Activated CD8-positive, alpha-beta memory T cell treated with anti-CD3 and anti-CD28 coated beads for 48 hours (primary cell): ENCODE measurements around the gene DAAM1.

Experiments
- DNase-seq, 3 experiments: peaks; one replicate each; pipeline ENCODE4 v3.0.0-alpha.2; 2020; ENCODE audit warnings: low read depth in 2 of 3, low spot score in 2 of 3

The DAAM1 gene

DNA sequence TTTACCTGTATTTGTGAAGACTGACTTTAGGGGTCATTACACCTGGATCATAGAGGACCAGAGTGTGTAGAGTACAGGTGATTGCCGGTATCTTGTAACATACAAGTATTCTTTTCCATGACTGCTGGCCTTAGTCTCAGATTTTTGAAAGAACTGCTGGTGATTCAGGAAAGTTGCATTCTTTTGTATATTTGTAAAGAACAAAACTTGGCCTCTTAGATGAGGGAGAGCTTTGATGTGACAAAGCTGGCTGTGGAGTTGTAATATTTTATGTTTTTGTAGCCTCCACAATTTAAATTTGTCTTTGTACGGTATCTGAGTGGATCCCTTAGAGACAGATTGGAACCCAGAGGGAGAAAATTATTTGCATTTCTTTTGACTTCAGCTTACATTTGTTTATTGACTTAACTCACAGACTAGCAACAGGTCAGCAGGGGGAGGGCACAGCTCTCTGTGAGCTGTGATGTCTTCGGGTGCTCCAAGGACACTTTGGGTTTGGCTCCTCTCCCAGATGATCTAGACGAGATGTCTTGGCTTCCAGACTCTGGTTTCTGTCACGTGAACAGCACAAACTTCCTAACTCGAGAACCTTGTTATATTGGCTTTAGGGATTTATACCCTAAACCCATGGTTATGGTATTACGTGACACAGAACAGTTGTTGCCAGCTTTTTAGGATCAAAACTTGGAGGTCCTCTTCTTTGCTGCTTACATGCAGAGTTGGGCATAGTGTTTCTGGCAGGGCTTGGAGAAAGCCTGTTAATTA lies 65.9 kb downstream of the DAAM1 start:
- DNase-seq, result no peak

DNA sequence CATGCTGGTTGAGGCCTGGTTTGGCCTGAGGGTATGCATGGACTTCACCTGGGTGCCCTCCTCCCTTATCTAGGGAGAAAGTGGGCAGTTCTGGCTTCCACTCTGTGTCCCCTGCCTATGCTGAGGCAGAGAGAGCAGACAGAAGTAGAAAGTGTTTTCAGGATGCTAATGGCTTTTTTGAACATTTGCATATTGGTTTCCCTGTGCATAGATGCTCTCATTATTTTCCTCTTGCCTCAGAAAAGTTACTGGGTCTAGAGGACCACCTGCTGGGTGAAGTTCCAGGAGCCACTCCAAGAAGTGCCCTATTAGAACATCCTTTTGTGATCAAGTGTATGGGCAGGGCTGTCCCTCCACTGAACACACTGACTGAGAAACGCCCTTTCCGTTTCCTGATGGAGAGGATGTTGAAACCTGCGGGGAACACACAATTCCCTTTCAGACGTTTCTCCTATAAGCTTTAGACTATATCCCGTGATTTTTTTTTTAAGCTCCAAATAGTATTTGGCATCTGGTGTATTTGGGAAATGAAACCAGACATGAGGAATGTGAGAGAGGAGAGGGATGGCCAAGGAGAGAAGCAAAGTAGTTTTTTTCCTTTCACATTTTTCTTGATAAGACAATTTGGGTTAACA lies 66.6 kb downstream of the DAAM1 start:
- DNase-seq, result no peak

DNA sequence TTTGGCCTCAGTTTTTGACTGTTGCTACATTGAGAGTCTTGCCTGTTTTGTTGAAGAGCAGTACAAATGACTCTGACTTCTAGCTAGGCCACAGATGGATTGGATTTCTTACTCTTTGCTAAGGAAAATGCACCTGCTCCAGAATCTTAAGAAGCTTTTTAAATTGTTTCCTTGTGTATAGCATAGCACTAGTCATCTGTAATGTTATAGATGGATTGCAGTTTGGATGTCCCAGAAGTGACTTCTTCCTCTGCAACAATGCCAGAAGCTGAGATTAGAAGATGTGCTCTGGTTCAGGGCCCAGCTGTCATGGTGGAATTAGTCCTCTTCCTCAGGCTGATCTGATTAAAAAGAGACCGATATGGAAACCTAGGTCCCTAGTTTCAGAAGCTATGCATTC lies 67.9 kb downstream of the DAAM1 start:
- no peak for DNase-seq

DNA sequence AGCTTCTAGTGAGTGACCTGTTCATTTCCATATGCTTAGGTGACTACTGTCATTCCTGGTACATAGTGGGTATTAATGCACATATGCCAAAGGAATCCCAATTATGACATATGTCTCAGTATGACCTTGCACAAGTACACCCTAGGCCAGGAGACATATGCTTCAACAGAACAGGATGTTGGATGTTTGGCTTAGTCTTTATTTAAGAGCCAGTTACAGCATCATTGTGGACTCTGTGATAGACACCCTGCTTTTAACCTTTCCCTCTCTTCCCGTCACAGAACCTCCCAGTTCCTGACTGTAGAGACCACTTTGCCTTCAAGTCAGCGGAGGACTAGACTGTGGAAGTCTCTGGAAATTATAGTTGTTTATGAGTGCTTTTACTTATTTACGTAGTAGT lies 72.9 kb downstream of the DAAM1 start:
- no peak for DNase-seq

DNA sequence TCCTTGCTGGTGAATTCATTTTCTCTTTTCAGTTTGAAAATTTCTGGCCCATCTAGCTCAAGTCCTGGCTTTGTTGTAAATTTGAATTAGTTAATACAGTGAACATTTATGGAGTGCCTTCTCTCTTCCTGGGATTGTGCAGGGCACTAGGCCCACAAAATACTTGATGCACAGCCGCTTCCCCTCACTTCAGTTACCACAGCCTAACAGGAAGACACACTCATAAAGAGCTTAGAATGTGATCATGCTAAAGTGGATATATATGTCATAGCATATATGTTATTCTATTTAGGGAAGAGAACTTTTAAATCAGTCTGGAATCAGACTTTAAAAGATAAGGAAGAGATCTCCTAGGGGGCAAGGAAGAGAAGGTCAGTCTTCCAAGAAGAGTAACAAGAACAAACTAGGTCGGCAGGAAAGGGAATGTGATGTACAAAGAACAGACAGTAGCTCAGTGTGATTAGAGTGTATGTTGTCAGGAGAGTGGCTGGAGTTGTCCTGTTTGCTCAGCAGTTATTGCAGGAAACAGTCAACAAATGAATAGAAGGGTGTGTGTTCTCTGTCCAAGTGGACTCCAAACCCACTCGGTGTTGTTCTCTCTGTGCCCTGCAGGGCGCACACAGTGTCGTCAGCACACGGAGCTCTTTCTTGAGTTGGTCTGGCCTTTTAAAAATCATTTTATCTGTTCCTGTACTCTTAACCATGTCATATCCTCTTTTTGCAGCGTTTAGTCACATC lies 74.4 kb downstream of the DAAM1 start:
- no peak for DNase-seq

DNA sequence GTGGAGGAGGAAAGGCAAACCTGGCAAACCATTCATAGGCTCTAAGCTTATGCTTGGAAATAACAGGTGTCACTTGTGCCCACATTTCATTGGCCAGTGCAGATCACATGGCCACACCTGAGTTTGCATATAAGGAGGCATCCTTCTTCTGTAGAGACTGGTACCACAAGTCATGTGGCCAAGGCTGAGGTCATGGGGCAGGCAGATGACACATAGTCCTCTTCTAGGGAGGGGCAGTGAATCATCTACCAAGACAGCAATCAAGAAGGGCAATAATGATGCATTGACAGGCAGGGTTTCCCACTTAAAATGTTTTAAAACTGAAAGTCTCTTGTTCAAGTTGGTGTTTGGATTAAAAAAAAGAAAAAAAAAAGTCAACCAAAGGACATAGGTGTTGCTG lies 77.3 kb downstream of the DAAM1 start:
- DNase-seq, result peak in 1 of 3 experiments; percentile 2

DNA sequence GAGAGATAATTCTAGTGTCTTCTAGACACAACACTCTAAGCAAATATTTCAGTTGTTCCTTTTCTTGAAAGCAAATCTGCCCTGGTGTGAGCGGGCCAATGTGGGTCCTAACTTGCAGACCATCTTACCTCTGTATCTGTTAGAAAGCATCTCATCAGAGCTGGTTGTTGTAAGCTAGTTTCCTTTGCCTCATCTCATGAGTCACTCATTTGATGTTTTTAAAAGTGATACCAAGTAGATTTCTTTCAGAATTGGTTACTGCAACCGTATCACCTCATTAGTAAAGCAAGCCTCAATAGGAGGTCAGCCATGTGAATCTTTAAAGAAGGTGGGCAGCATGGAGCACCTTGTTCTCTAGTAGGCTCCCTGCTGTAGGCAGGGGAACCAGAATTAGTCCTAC lies 78.6 kb downstream of the DAAM1 start:
- DNase-seq, result no peak

DNA sequence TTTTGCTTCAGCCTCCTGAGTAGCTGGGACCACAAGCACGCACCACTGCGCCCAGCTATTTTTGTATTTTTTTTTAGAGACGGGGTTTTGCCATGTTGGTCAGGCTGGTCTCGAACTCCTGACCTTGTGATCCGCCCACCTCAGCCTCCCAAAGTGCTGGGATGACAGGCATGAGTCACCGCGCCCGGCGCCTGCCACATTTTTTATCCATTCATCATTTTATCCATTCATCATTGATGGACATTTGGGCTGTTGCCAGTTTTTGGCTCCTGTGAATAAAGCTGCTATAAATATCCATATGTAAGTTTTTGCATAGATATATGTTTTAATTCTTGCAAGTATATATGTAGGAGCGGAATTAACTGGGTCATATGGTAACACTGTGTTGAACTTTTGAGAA lies 79.5 kb downstream of the DAAM1 start:
- DNase-seq, result no peak

DNA sequence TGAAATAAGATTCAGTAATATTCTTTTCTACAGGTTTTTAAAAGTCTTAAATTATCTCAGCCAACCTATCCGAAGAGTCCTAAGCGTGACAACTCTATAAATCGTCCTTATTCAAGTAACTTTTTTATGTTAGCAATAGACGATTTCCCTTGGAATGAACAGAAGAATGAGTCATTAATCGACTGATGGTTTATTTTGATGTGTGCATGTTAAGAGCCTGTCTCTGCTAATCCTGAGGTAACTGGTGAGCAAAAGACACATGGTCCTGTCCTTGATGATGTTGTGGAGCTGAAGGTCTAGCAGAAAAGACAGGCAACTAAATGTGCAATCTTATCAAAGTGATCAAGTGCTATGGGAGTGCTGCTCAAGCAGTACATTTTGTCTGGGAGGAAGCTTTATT lies 80.4 kb downstream of the DAAM1 start:
- no peak for DNase-seq

DNA sequence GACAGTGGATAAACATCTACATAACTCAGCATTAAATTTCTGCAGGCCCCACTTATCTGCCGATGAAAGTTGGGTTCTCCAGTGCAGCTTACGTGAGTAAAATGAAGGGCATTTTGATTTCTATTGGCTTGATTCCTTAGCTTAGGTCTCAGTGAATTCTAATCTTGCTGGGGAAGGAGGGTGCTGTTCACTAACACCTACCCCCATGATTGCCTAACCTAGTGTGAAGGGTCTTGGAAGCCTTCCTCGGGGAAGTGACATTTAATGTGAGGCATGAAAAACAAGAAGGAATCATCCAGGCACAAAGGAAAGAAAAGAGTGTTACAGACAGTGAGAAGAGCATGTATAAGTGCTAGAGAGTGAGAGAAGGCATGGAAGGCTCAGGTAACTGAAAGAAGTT lies 81.0 kb downstream of the DAAM1 start:
- DNase-seq, result no peak

DNA sequence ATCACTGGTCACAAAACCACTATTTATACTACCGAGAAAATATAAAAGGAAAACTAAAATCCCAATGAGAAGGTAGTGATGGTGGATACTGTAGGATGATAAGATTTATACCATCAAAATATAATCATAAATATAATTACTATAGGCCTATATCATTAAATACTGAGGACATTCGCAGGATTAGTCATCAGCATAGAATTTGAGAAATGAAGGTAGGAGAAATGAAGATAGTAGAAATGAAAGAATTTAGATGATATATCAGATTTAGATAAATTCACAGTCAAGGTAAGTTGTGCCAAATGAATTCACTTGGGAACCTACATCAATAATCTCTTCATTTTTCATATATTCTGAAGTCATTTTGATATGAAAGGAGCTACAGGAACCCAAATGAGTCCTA lies 82.8 kb downstream of the DAAM1 start:
- DNase-seq, result no peak

DNA sequence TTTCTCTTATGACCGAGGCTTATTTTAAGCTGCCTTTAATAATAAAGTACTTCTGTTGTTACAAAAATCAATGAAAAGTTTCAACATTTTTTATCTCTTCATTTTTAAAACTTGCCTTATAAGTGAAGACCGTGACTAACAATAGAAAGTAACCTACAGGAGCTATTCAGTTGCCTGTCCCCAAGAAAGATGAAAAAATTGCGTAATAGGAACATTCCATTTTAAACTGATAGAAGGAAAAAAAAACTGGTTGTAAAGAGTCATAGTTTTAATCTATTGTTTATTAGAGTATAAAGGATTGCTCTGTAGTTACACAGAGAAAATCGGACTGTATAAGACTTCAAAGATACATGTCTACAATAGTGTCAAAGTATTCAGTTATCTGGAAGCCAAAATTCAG lies 83.3 kb downstream of the DAAM1 start:
- DNase-seq, result no peak

DNA sequence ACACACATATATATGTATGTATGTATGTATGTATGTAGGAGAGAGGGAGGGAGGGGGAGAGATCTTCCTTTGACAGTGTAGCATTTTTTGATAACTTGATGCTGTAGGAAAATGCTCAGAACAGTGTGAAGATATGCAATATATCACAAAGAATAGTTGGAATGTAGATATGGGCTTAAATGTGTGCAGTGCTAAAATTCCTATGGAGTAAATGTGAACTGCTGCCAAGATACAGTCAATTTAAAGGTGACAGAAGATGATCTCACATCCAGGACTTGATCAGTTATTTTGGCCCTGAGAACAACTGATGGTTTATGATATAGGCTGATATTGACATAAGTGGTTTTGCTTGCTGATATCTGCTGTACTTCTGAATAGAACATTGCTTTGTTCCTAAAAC lies 84.2 kb downstream of the DAAM1 start:
- no peak for DNase-seq

DNA sequence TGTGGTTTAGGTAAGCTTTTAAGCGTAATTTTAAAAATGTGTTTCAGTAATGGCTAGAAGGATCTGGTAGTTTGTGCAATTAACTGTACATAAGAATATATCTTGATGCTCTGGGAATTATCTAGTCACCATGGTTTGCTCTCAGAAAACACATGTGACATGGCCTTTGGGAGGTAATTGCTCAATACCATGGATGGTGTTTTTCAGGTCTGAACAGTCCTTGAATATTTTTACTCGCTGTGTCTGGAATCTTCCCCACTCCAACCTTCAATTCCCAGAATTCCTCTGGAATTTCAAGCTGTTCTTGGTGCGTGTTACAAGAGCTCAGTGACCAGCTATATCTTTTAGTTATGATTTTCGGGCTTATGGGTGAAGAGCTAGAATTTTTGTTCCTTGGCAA lies 85.3 kb downstream of the DAAM1 start:
- DNase-seq, result no peak

DNA sequence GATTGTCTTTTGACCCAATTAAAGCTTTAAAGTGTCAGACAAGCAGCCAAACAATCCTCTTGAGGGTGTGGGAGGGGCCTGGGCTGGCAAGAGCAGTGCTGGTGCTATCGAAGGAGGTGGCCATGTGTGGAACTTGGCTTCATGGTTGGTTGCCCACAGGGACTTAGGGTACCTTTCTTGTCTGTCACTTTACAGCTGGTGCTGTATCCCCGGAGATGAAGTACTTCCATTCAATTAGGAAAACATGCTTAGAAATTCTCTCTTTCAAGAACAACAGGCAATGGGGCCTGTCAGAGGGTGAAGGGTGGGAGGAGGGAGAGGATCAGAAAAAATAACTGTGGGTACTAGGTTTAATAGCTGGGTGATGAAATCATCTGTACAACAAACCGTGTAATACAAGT lies 86.5 kb downstream of the DAAM1 start:
- no peak for DNase-seq

DNA sequence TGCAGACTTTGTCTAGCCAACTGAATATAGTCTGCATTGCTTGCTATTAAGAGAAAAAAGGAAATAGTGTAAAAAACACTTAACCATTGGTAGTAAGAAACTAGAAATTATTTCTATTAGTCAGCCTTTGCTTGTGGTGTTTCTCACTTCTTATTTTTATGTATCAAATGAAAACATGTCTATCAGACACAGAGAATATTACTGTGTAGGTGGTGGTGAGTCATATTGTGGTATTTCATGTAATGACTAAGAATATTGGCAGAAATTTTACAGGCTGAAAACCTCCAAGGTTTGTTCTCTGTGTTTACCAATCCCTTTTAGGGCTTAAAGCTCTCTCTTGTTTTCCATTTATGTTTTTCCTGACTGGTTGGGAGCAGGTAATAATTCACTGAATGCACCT lies 87.2 kb downstream of the DAAM1 start:
- no peak for DNase-seq

DNA sequence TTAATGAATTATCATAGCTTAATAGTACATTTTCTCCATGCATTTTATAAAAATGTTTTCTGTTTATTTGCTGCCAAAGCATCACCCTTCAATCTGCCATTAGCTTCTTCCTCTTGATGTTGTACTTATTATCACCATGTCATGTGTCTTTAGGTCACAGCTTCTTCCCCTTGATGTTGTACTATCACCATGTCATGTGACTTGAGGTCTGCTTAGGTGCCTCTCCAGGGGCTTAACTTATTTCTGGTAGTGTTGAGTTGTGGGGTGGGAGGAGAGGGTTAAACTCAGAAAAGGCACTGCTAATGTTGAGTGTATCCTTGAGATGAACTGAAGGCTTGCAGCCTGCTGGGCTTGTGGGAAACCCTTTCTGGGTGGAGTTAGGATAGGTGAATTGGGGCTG lies 87.8 kb downstream of the DAAM1 start:
- DNase-seq, result no peak

DNA sequence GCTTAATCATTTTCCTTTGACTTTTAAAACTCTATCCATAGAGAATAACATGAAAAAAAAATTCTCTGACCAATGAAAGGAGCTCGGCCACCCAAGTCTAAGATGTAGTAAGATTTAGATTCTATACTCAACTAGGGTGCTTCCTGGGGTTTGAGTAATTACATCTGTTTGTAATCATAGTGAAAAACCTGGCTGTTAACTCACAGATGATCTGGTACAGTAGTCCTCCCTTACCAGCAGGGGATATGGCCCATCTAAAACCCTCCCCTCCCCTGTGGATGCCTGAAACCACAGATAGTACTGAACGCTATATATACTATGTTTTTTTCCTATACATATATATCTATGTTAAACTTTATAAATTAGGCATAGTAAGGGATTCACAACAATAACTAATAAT lies 89.2 kb downstream of the DAAM1 start:
- DNase-seq, result no peak

DNA sequence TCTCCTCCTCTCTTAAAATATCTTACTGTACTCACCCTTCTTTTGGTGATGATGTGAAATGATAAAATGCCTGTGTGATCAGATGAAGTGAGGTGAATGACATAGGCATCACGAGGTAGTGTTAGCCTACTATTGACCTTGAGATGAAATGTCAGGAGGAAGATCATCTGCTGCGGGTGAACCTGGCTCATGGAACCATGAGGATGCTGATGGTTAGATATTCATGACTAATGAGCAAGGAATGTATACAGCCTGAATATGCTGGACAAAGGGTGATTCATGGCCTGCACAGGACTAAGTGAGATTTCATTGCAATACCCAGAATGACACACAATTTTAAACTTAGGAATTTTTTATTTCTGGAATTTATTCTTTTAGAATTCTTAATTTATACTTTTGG lies 89.6 kb downstream of the DAAM1 start:
- no peak for DNase-seq

DNA sequence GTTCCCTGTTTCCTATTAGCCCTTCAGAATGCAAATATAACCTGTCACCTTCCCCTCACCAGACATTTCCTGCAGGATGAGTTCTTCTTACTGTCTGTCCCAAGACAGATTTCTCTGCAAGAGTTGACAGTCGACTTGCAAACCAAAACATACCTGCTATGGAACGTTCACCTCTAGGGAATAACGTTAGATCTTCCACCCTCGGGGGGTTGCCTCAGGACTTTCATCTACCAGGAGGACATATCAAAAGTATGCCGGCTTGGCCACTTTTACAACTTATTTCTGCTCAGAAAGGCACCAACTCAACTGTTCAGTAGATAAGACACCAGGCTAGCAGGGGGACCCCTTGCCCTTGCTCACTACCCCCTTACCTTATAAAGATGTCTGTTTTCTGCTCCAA lies 92.5 kb downstream of the DAAM1 start:
- DNase-seq, result no peak

DNA sequence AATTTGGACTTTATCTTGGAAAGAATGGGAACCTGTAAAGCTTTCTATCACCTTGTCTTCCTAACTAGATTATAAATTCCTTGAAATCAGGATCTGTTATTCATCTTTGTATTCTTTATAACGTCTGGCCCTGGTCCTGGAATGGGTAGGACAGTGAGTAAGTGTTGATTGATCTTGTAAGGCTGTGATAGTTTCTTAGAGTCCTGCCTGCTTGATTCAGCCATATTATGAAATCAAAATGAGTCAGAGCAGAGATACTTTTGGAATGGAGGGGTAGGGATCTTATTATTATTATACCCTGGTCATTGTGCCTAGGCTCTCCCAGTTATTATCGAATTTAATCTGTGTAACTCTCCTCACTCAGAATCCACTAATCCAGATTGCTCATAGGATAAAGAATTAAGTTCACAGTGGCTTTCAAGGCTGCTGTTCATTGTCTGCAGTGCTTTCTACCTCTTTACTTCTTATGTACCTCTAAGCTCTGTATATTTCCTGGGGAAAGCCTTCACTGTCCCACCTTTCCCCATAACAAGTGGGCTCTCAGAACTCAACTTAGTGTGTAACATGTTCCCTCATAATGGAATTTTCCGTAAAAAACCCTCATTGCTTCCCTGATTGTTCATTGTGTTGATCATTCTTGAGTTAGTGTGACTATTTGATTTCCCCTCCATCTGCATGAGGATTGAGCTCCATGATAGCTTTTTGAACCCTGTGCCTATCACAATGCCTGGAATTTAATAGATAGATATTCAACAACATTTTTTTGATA lies 93.3 kb downstream of the DAAM1 start:
- no peak for DNase-seq

DNA sequence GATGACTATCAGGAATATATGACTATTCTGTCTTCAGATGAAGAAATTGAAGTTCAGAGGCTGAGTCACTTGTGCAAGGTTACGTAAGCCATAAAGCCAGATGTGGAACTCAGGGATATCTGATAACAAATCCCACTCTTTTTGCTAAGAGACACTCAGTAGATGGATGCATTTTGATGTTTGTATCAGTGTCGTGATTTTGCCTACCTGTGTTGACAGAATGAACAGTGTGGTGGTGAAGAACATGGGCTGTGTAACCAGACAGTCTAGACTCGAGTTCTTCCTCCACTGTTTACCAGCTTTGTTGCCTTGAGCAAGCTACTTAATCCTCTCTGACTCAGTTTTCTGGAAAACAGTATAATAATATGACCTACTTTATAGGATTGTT lies 93.9 kb downstream of the DAAM1 start:
- no peak for DNase-seq
